HG02840 (cell line): ENCODE results near the gene CDR2L.
"Not testable (repeated sequence)": the region's sequence is repeated elsewhere in the genome, so short reads cannot be mapped to it uniquely, and the experiment has no call there.

Experiments
- ATAC-seq: cut with Tn5 transposase; IDR thresholded peaks from one replicate; pipeline ENCODE4 v1.9.1; 2021; ENCODE audit warnings: mild to moderate bottlenecking, moderate library complexity, moderate number of reproducible peaks; ENCODE audit not compliant: unreplicated experiment, low FRiP score

CDR2L gene

DNA sequence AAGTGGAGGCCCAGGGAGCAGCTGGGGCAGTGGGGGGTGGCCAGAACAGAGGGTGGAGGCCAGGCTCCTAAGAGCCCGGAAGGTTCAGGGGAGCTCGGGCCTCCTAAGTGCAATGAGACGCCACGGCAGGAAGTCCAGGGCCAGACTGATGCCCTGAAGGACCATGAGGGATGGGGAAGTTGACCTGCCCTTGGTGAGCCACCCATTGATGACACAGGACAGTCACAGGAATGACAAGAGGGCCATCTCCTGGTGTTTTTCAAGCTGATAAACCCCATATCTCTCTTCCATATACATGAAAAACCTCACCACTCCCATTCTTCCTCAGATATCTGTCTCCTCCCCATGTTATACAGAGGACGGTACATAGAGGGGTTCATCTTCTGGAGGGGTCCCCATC, 19.2 kb downstream of the CDR2L start:
- ATAC-seq = no peak

DNA sequence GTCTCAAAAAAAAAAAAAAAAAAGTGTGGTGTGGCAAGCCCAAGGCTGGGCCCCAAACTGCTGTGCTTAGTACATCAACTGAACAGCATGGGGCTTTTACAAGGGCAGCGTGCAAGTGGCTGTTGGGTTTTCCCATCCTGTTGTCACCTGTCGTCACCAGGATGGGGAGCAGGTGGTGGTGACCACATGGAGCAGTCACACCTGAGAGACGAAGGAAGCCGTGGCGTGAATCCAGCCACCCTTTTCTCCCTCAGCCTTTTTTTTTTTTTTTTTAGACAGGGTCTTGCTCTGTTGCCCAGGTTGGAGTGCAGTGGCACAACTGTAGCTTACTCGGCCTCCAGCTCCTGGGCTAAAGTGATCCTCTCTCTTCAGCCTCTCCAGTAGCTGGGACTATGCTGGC, 20.9 kb downstream of the CDR2L start:
- ATAC-seq = no peak

DNA sequence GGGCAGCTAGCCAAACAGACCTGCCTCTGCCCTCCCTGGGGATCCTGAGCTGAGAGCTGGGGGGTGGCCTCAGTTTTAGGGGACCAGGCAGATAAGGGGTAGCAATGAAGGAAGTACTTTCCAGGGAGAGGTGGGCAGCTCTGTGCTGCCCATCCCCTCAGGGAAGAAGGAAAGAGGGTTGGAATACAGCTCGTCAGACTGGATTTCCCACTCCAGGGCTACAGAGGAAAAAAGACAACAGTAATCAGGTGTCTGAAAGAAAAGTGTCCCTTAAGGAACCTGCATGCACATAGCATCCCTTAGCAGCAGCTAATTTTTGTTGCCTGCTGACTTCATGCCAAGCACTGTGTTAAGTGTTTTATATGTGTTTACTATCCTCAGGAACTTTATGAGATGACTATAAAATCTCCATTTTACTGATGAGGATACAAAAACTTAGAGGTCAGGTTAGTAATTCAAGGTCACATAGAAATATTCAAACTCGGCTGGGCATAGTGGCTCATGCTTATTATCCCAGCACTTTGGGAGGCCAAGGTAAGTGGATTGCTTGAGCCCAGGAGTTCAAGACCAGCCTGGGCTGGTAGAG, 21.8 kb downstream of the CDR2L start:
- no peak for ATAC-seq

DNA sequence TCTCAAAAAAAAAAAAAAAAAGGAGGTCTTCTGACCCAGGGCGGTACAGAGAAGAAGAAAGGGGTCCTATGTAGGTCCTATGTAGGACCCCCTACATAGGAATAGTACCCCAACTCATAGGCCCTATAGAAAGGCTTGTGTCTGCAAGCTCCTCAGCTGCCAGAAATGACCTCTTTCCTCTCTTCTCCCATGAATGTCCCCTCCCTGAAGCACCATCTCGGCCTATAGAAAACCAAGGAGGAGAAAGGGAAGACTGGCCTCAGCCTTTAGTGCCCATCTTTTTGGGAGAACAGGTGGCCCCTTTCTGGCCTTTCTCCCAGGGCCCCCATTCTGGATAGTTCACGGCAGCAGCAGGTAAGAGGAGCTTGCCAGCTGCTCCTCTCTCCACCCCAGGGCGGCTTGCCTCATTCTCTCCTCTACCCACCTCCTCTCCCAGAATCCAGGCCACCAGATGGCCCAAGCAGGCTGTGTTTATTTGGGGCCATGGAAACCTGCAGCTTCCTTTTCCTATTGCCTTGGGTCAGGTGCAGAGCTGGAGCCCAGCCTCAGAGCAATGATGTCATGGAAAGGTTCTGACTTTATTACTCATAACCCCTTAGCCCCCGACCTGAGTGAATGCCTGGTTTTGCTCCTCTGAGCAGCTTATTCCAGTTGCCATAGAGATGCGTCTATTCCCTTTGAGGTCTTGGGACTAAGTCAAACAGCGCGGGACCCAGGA, 23.4 kb downstream of the CDR2L start:
- no peak for ATAC-seq

GRCh38 chr17:75011401-75012095, 24.1 kb downstream of the CDR2L start:
- ATAC-seq = no peak

- no peak for ATAC-seq
Measured at GRCh38 chr17:75012096-75012345, 24.6 kb downstream of the CDR2L start.

GRCh38 chr17:75012346-75013091, 25.1 kb downstream of the CDR2L start, which contains the start of gene MRPL58:
Gene MRPL58 (plus strand): TSS chr17:75012670. CDS start chr17:75012687, 17 bp downstream.
- peak; percentile 91 for ATAC-seq

GRCh38 chr17:75013092-75013559, 25.7 kb downstream of the CDR2L start:
- no peak for ATAC-seq

GRCh38 chr17:75019146-75019545, 31.7 kb downstream of the CDR2L start:
- no peak for ATAC-seq

- ATAC-seq = no peak
Measured at GRCh38 chr17:75019710-75020109, 32.3 kb downstream of the CDR2L start.

DNA sequence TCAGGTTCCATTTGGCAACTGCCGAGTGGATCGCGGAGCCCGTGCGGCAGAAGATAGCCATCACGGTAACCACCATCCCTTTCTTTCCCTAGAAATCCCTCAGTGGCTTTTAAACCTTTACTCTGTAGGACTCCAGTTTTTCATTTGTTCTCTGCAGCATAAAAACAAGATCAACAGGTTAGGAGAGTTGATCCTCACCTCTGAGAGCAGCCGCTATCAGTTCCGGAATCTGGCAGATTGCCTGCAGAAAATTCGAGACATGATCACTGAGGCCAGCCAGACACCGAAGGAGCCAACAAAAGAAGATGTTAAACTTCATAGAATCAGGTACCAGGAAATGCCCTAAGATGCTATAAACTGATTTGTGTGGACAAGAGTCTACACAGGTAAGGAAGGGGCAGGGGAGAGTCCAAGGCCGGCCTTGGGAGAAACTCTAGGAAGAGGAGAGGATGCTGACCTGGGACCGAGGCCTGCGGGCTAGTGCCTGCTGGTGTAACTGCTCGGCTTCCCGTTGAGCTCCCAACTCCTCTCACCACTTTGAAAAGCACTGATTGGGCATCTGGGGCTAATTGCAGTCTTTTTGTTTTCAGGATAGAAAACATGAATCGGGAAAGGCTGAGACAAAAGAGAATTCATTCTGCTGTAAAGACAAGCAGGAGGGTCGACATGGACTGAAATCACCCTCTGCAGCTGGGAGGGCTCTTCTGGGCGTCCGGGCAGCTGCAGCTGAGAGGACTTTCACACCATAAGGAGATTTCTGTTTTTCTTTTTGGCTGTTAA, 33.1 kb downstream of the CDR2L start:
- no peak for ATAC-seq

DNA sequence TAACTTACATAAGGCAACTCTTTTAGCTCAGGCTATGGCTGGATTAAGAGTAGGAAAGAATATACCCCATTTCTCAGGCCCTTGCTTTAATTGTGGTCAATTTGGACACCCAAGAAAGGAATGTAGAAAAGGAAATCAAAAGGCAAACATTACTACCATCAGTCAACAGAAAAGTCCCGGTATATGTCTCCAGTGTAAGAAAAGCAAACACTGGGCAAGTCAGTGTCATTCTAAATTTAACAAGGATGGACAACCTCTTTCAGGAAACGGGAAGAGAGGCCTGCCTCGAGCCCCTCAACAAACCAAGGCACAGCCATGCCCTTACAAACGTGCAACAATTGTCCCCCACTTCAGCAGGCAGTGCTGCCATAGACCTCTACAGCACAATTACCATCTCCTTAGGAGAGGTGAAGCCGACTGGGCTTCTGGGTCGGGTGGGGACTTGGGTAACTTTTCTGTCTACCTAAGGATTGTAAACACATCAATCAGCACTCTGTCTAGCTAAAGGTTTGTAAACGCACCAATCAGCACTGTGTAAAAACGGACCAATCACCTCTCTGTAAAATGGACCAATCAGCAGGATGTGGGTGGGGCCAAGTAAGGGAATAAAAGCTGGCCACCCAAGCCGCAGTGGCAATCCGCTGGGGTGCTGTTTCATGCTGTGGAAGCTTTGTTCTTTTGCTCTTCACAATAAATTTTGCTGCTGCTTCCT, 37.4 kb downstream of the CDR2L start:
- no peak for ATAC-seq

- ATAC-seq = not testable (repeated sequence)
Measured at GRCh38 chr17:75025398-75025734, 37.9 kb downstream of the CDR2L start.

DNA sequence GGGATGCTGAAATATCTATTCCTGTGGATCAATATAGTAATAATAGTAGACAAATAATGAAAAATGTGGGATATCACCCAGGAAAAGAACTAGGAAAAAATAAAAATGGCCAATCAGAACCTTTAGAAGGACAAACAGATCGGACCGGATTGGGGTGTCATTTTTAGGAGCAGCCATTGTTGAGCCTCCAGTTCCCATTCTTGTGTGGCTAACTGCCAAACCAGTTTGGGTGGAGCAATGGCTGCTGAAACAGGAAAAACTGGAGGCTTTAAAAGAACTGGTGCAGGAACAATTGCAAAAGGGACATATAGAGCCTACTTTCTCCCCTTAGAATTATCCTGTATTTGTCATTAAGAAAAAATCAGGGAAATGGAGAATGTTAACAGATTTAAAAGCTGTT, 39.2 kb downstream of the CDR2L start:
- ATAC-seq = not testable (repeated sequence)

DNA sequence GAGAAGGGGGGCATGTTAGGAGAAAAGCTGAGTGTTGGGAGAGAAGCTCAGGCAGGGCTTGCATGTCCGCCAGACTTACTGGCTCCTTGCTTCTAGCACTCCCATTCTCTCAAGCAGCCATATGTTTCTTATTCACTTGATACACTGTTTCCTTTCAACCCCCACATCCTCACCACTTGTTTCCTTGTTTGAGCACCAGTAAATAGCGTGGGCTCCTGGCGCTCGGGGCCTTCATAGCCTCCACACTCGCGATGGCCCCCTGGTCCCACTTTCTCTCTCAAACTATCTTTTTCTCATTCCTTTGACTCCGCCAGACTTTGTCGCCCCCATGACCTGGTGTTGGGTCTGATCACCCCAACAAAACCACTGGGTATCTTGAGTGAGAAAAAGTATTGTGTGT, 42.7 kb downstream of the CDR2L start:
- ATAC-seq = no peak

DNA sequence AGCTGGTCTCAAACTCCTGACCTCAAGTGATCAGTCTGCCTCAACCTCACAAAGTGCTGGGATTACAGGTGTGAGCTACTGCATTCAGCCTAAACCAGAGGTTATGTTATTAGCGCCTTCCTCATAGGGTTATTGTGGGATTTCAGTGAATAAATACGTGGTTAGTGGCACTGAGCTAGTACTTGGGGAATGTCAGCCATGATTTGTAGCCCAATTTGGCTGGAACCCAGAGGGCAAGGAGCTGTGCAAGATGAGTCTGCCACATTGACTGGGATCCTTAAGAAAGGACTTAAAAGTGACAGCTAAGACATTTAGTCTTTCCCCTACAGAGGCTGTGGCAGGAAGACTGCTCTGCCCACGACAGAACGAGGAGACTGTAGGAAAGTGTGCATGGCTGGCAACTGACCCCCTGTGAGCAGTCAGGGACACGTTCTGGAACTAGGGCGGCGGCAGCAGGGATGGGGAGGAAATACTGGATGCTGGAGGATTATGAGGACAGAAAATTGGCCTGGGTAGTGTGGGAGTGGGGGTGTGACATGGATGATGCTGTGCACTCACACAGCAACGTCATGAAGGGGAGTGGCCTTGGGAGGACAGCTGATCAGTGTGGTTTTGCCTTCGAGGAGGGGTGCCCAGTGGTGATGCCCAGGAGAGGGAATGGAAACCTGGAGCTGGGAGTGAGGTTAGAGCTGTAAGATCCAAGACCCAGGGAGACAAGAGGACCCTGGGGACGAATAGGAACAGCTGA, 44.7 kb downstream of the CDR2L start:
- no peak for ATAC-seq

DNA sequence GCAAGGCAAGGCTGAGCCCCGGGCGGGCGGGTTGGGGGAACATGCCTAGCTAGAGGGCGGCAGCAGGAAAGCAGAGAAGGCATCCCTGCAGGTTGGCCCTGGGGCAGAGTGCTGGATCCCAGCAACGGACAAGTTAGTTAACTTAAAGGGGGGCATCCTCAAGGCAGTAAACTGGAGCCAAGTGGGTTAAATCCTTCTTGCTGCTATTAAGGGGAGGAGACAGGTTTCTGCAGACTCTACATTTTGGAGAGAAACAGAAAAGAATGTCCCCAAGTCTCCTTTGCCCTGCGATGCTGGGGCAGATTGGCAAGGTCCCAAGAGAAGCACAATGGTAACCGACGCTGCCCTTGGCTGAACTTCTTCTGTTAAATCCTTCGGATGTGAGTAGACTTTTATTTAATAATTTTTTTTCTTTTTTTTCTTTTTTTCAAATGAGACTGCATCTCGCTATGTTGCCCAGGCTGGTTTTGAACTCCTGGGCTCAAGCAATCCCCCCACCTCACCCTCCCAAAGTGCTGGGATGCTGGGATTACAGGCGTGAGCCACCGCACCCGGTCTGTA, 45.4 kb downstream of the CDR2L start:
- ATAC-seq = no peak

- ATAC-seq = peak; percentile 52
Measured at GRCh38 chr17:75033346-75034235, 46.2 kb downstream of the CDR2L start.
